ENCODE measurements around the gene SPATA6L.
A peak's percentile ranks its signal among the peaks of the same experiment; 100 is the strongest.

The SPATA6L gene

DNA sequence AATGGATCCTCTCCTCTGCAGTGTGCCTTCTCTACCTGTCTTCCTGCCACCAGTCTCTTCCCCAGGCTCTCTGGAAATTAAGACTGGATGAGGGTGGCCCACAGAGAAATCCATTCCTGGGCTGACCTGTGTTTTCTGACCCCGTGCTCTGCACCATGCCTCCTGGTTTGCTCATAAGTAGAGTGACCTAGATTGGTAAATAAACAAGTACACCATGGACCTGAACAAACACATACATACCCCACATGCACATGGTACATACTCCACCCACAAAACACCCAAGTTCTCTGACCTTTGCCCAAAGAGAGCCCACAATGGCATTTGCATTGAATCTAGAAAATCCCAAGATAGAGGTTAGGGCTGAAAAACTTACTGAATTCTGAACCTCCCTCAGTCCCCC lies 81.6 kb downstream of the SPATA6L start:
- no peak for DNase-seq (ENCODE audit: low spot score)

- no peak for DNase-seq (ENCODE audit: low spot score)
Observed at GRCh38 chr9:4583001-4583400, 83.3 kb downstream of the SPATA6L start.

- no peak for DNase-seq (ENCODE audit: low spot score)
Observed at GRCh38 chr9:4581861-4582565, 84.3 kb downstream of the SPATA6L start.

GRCh38 chr9:4581035-4581760 lies 85.1 kb downstream of the SPATA6L start:
- no peak for DNase-seq (ENCODE audit: low spot score)

GRCh38 chr9:4579001-4579400 lies 87.3 kb downstream of the SPATA6L start:
- DNase-seq (ENCODE audit: low spot score): no peak

DNA sequence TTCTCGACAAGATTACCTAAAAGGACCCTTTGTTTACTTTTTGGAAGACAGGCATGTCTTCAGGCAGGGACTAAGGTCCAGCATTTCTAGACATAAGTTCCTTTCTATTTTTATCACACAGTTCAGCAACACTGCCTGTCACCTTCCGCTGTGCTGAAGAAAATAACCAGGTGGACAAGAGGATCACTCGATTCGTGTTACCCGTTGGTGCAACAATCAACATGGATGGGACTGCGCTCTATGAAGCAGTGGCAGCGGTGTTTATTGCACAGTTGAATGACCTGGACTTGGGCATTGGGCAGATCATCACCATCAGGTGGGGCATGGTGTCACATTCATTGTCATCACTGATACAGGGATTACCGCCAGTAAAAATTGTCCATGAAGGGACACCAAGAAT lies 89.8 kb downstream of the SPATA6L start:
- no peak for DNase-seq (ENCODE audit: low spot score)

DNA sequence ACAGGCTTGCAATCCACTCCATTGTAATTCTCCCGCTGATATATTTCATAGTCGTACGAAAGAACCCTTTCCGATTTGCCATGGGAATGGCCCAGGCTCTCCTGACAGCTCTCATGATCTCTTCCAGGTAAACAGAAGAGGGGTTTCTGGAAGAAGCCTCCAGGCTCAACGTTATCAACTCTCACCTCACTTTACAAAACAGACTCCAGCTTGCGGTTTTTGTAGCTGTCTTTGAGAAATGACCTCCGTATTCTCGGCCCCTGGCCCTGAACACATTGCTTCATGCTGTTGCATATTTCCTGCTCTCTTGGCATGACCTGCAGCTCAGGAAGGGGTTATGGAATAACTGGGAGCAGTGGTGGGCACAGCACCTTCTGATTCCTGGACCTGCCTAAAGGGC lies 90.3 kb downstream of the SPATA6L start:
- no peak for DNase-seq (ENCODE audit: low spot score)

GRCh38 chr9:4574657-4575243 lies 91.5 kb downstream of the SPATA6L start:
- DNase-seq (ENCODE audit: low spot score): no peak

GRCh38 chr9:4573634-4574389 lies 92.5 kb downstream of the SPATA6L start:
- no peak for DNase-seq (ENCODE audit: low spot score)

DNA sequence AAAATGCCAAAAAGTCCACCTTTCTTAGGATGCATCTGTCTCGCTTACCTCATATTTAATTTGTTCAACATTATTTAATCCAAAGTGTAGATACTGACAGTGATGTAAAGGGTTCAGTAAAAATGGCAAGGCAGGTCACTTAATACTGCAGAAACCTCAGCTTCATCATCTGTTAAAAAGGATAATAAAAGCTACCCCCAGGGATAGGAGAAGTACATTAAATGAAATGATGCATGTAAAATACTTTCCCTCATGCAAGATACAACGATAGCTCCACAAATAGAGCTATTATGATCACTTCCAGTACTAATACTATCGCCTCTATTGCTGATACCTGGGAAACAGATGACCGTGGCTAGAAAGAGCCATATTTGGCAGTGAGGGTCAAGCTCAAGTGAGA lies 93.1 kb downstream of the SPATA6L start:
- no peak for DNase-seq (ENCODE audit: low spot score)

DNA sequence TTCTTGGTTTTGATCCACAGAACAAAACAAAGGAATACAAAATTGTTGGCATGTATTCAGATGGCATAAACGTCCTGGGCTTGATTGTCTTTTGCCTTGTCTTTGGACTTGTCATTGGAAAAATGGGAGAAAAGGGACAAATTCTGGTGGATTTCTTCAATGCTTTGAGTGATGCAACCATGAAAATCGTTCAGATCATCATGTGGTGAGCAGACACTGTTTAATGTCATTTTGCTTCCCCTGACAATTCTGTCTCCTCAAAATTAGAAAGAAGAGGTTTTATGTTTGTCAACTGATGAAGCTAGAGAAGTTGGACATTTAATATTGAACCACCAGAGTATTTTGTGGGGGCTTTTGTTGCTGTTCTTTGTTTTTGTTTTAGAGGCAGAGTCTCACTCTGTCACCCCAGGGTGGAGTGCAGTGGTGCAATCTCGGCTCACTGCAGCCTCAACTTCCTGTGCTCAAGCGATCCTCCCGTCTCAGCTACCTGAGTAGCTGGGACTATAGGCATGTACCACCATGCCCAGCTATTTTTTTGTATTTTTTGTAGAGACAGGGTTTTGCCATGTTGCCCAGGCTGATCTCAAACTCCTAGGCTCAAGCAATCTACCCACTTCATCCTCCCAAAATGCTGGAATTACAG lies 94.0 kb downstream of the SPATA6L start:
- no peak for DNase-seq (ENCODE audit: low spot score)

DNA sequence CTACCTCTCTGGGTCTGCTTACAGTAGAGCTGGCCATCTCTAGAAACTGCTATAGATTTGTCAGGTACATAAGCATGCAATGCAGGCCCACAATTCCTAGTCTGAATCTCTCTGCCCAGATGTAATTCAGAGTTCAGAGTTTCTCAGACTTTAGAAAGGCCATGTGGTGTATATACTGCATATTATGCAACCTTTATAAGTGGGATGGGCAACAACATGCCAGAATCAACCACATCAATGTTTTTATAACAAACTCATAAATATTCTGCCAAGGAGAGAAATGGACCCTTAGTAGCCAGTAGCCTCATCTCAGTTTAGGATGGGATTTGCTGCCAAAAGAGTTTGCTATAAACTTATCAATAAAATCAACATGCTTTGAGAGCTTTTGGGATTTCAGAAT lies 97.2 kb downstream of the SPATA6L start:
- DNase-seq (ENCODE audit: low spot score): no peak

DNA sequence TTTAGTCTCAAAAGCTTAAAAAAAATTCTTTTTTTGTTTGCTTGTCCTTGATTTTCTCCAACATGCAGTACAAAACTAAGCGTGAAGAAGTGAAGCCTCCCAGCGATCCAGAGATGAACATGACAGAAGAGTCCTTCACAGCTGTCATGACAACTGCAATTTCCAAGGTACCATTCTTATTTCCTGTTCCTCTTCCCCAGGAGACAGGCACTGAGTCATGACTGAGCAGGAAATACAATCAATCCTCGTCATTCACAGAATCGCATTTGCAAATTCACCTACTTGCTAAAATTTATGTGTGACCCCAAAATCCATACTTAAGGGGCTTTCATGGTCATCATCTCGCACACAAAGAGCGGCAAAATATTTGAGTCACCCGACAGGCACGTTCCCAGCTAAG lies 98.7 kb downstream of the SPATA6L start:
- no peak for DNase-seq (ENCODE audit: low spot score)

GRCh38 chr9:4566806-4567205 lies 99.5 kb downstream of the SPATA6L start:
- DNase-seq (ENCODE audit: low spot score): peak; percentile 77

- DNase-seq (ENCODE audit: low spot score): no peak
Observed at GRCh38 chr9:4563105-4563504, 103.2 kb downstream of the SPATA6L start.

DNA sequence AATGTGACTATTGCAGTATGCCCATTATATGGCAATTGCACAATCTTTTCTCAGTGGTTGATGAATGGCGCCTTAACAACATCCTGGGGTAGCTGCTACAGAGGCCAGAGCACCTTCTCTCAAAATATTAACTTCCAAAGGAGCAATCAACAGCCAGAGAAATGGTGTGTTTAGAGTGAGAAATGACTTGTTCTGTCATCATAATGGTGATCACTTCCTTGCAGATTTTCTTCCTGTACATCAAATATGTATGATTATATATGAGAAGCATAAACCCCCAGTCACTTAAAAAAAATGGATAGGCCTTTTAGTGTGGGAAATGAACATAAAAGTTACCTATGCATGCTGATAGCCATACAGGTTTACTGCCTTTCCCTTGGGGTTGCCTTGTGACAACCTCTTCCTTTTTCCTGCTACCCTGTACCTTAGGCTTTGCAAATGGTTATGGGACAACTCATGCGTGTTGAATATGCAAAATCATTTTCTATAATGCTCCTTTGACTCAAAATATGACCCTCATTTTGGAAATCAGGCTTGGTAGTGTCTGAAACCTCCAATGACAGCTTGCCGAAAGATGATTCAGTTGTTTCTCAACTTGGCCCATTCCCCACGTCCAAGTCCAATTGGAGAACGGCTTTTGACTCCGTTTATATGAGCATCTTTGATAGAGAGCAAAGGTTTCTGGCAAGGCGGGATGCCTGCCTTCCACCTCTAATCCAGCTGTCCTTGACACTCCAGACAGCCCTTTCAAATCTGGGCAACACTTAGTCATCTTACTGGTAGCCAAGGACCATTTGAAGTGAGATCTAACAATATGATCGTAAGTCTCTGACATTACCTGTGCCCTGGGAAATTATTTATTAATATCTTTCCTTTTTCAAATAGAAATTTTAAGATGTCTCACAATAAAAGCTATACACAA lies 106.8 kb downstream of the SPATA6L start:
- no peak for DNase-seq (ENCODE audit: low spot score)

DNA sequence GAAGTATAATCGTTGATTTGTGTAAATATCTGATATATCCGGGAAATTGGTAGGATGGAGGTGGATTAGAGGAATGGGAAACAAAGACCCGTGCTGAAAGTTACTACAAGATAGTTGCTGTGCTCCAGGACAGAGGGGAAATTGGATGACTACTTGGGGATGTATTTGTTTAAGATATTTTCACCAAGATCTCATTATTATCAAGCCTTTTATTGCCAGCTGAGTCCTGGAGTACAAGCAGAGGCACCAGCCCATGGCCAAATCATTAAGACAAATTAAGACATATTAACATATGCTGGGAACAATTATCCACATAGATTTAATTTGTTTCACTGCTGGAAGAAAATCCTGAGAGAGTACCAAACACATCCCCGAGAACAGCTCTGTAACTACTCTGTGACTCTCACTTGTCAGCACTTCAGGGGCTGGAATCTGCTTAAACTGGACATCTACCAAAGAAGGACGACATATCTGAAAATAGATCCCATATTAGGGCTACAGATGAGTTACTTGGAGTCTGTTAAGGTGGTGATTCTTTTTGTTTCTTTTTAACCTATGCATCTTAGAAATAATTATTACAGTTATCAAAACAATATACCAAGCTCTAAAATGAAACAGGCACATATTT lies 107.8 kb downstream of the SPATA6L start:
- no peak for DNase-seq (ENCODE audit: low spot score)

DNA sequence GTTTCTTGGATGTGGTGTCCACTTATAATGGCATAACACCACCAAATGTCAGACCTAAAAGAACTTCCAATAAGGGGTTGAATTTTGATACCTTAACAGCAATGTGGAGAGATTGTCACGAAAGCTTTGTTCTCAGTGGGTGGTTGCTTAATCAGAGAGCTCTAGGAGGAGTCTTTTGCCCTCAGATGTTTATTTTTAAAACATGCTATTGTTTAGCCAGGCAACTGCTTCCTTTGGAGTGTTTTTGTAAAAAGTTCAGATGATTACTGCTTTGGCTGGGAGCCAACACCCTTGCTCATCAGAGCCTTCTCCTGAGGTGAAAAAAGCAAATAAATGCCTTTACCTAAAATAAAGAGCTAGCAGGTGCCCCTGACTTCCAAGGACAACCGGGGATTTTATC lies 111.0 kb downstream of the SPATA6L start:
- DNase-seq (ENCODE audit: low spot score): no peak

DNA sequence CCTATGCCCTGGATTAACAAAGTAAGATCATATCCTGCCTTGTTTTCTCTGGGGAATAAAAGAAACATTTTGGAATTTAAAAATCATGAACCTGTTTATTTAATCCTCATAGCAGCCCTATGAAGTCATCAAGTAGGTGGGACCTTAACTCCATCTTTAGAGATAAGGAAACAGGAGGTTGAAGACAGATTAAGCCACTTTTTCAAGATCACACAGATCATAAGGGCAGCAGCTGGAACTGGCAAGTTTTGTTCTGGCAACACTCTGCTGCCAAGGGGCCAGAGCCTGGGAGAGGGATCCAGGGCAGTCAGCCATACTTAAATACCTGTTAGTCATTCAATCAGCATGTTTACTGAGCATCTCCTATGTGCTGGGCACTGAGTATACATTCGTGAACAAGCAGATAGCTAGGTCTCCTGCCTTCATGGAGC lies 112.3 kb downstream of the SPATA6L start:
- DNase-seq (ENCODE audit: low spot score): no peak

- no peak for DNase-seq (ENCODE audit: low spot score)
Observed at GRCh38 chr9:4550777-4551484, 115.3 kb downstream of the SPATA6L start.

Data from pons (tissue), 1 donor.